Measurements from ENCODE around the gene FAM114A2.

FAM114A2 gene

GRCh38 chr5:153981905-153982605 is 56.7 kb downstream of the FAM114A2 start:
- H2BK120ac ChIP-seq (ENCODE audit: insufficient read depth, low read length, poor library complexity) = no peak overlapping the region

GRCh38 chr5:153979028-153979783 is 59.5 kb downstream of the FAM114A2 start:
- H3K4ac ChIP-seq (ENCODE audit: low read depth, low read length) = no peak overlapping the region

More at GRCh38 chr5:153981905-153982605, 56.7 kb downstream of the FAM114A2 start:
- Histone ChIP-seq H2BK12ac (ENCODE audit: low read length) (no peak overlapping the region), H3K4me3 (ENCODE audit: low read depth, low read length) (no peak overlapping the region), H3K27me3 (ENCODE audit: insufficient read depth, low read length) (no peaks in the 10 kb centered on the region), H4K12ac (ENCODE audit: low read depth, low read length) (no peak overlapping the region), H4K91ac (ENCODE audit: low read depth, low read length) (no peak overlapping the region), H3K9ac (ENCODE audit: low read length) (no peak overlapping the region), H3K23ac (ENCODE audit: low read length) (no peak overlapping the region), H3K14ac (ENCODE audit: low read length) (no peak overlapping the region), H3K36me3 (ENCODE audit: control insufficient read depth in 1 of 2, insufficient read depth in 2 of 2, low read length in 2 of 2) (no peaks in the 10 kb centered on the region), H2AK5ac (ENCODE audit: low read length) (no peak overlapping the region), H4K8ac (ENCODE audit: low read depth, low read length) (no peak overlapping the region), H3K4me1 (ENCODE audit: control insufficient read depth in 1 of 2, insufficient read depth in 2 of 2, low read length in 2 of 2) (peaks cover 0 to 3% of the 10 kb centered on the region in 2 experiments), H3K27ac (ENCODE audit: low read depth, low read length) (no peak overlapping the region), H3K4ac (ENCODE audit: low read depth, low read length) (no peak overlapping the region), H2AFZ (ENCODE audit: insufficient read depth, low read length, poor library complexity) (no peak overlapping the region), H3K18ac (ENCODE audit: low read length) (no peak overlapping the region), H2BK5ac (ENCODE audit: low read depth, low read length, poor library complexity) (no peak overlapping the region), H3K79me1 (ENCODE audit: low read length) (no peaks in the 10 kb centered on the region), H3K79me2 (ENCODE audit: control insufficient read depth, insufficient read depth, low read length, poor library complexity) (no peaks in the 10 kb centered on the region), H3K4me2 (ENCODE audit: low read length) (no peak overlapping the region), H3K9me3 (ENCODE audit: insufficient read depth, low read depth, low read length) (no peaks in the 10 kb centered on the region)
- no CpG with 5 or more reads among the region's 4 CpGs for WGBS (ENCODE audit: extremely low coverage, insufficient coverage, insufficient read length)
- DNase-seq = no peak

GRCh38 chr5:153974813-153975163 is 63.9 kb downstream of the FAM114A2 start:
- H2BK120ac ChIP-seq (ENCODE audit: insufficient read depth, low read length, poor library complexity) = no peak overlapping the region
- H3K9ac ChIP-seq (ENCODE audit: low read length) = no peak overlapping the region
- no peak overlapping the region for H3K4me2 ChIP-seq (ENCODE audit: low read length)
- H3K27me3 ChIP-seq (ENCODE audit: insufficient read depth, low read length) = no peaks in the 10 kb centered on the region
- H3K4me1 ChIP-seq (ENCODE audit: control insufficient read depth in 1 of 2, insufficient read depth in 2 of 2, low read length in 2 of 2) = peaks cover 4% of the 10 kb centered on the region in 2 experiments
- H3K9me3 ChIP-seq (ENCODE audit: insufficient read depth, low read depth, low read length) = no peaks in the 10 kb centered on the region
- H3K36me3 ChIP-seq (ENCODE audit: control insufficient read depth in 1 of 2, insufficient read depth in 2 of 2, low read length in 2 of 2) = no peaks in the 10 kb centered on the region
- H3K4ac ChIP-seq (ENCODE audit: low read depth, low read length) = no peak overlapping the region
- no peaks in the 10 kb centered on the region for H3K79me2 ChIP-seq (ENCODE audit: control insufficient read depth, insufficient read depth, low read length, poor library complexity)
- H3K79me1 ChIP-seq (ENCODE audit: low read length) = no peaks in the 10 kb centered on the region
- peak overlapping the region; percentile 2 for H3K14ac ChIP-seq (ENCODE audit: low read length)
- DNase-seq = no peak
- H3K4me3 ChIP-seq (ENCODE audit: low read depth, low read length) = no peak overlapping the region
- no peak overlapping the region for H2BK5ac ChIP-seq (ENCODE audit: low read depth, low read length, poor library complexity)
- no peak overlapping the region for H4K91ac ChIP-seq (ENCODE audit: low read depth, low read length)
- peak overlapping the region; percentile 5 for H2BK12ac ChIP-seq (ENCODE audit: low read length)
- H3K23ac ChIP-seq (ENCODE audit: low read length) = no peak overlapping the region
- H2AFZ ChIP-seq (ENCODE audit: insufficient read depth, low read length, poor library complexity) = no peak overlapping the region
- peak overlapping the region; percentile 41 for H2AK5ac ChIP-seq (ENCODE audit: low read length)
- H3K27ac ChIP-seq (ENCODE audit: low read depth, low read length) = no peak overlapping the region
- H3K18ac ChIP-seq (ENCODE audit: low read length) = no peak overlapping the region
- H4K8ac ChIP-seq (ENCODE audit: low read depth, low read length) = no peak overlapping the region
- H4K12ac ChIP-seq (ENCODE audit: low read depth, low read length) = no peak overlapping the region

More at GRCh38 chr5:153979028-153979783, 59.5 kb downstream of the FAM114A2 start:
- H2AK5ac ChIP-seq (ENCODE audit: low read length) = no peak overlapping the region
- H3K18ac ChIP-seq (ENCODE audit: low read length) = no peak overlapping the region
- H2AFZ ChIP-seq (ENCODE audit: insufficient read depth, low read length, poor library complexity) = no peak overlapping the region
- no peak overlapping the region for H3K9ac ChIP-seq (ENCODE audit: low read length)
- H3K79me1 ChIP-seq (ENCODE audit: low read length) = no peaks in the 10 kb centered on the region
- no peaks in the 10 kb centered on the region for H3K27me3 ChIP-seq (ENCODE audit: insufficient read depth, low read length)
- no peak overlapping the region for H2BK12ac ChIP-seq (ENCODE audit: low read length)
- H3K36me3 ChIP-seq (ENCODE audit: control insufficient read depth in 1 of 2, insufficient read depth in 2 of 2, low read length in 2 of 2) = no peaks in the 10 kb centered on the region
- no CpG with 5 or more reads among the region's 4 CpGs for WGBS (ENCODE audit: extremely low coverage, insufficient coverage, insufficient read length)
- H3K4me1 ChIP-seq (ENCODE audit: control insufficient read depth in 1 of 2, insufficient read depth in 2 of 2, low read length in 2 of 2) = peaks cover 4% of the 10 kb centered on the region in 2 experiments
- no peak overlapping the region for H4K12ac ChIP-seq (ENCODE audit: low read depth, low read length)
- no peak overlapping the region for H3K4me2 ChIP-seq (ENCODE audit: low read length)
- H4K8ac ChIP-seq (ENCODE audit: low read depth, low read length) = no peak overlapping the region
- no peak overlapping the region for H2BK5ac ChIP-seq (ENCODE audit: low read depth, low read length, poor library complexity)
- H4K91ac ChIP-seq (ENCODE audit: low read depth, low read length) = no peak overlapping the region
- H3K79me2 ChIP-seq (ENCODE audit: control insufficient read depth, insufficient read depth, low read length, poor library complexity) = no peaks in the 10 kb centered on the region
- no peak for DNase-seq
- no peak overlapping the region for H3K23ac ChIP-seq (ENCODE audit: low read length)
- no peaks in the 10 kb centered on the region for H3K9me3 ChIP-seq (ENCODE audit: insufficient read depth, low read depth, low read length)
- H2BK120ac ChIP-seq (ENCODE audit: insufficient read depth, low read length, poor library complexity) = no peak overlapping the region
- H3K4me3 ChIP-seq (ENCODE audit: low read depth, low read length) = no peak overlapping the region
- no peak overlapping the region for H3K14ac ChIP-seq (ENCODE audit: low read length)
- H3K27ac ChIP-seq (ENCODE audit: low read depth, low read length) = no peak overlapping the region

GRCh38 chr5:153974131-153974812 is 64.4 kb downstream of the FAM114A2 start:
- Histone ChIP-seq H4K91ac (ENCODE audit: low read depth, low read length) (no peak overlapping the region), H3K36me3 (ENCODE audit: control insufficient read depth in 1 of 2, insufficient read depth in 2 of 2, low read length in 2 of 2) (no peaks in the 10 kb centered on the region), H2AK5ac (ENCODE audit: low read length) (no peak overlapping the region), H3K4me2 (ENCODE audit: low read length) (no peak overlapping the region), H3K9me3 (ENCODE audit: insufficient read depth, low read depth, low read length) (no peaks in the 10 kb centered on the region), H3K4ac (ENCODE audit: low read depth, low read length) (no peak overlapping the region), H3K4me3 (ENCODE audit: low read depth, low read length) (no peak overlapping the region), H3K27me3 (ENCODE audit: insufficient read depth, low read length) (no peaks in the 10 kb centered on the region), H2AFZ (ENCODE audit: insufficient read depth, low read length, poor library complexity) (no peak overlapping the region), H3K79me1 (ENCODE audit: low read length) (no peaks in the 10 kb centered on the region), H2BK120ac (ENCODE audit: insufficient read depth, low read length, poor library complexity) (no peak overlapping the region), H3K23ac (ENCODE audit: low read length) (no peak overlapping the region), H4K12ac (ENCODE audit: low read depth, low read length) (no peak overlapping the region), H3K14ac (ENCODE audit: low read length) (no peak overlapping the region), H3K18ac (ENCODE audit: low read length) (no peak overlapping the region), H3K9ac (ENCODE audit: low read length) (no peak overlapping the region), H2BK12ac (ENCODE audit: low read length) (no peak overlapping the region), H4K8ac (ENCODE audit: low read depth, low read length) (no peak overlapping the region), H3K27ac (ENCODE audit: low read depth, low read length) (no peak overlapping the region), H3K79me2 (ENCODE audit: control insufficient read depth, insufficient read depth, low read length, poor library complexity) (no peaks in the 10 kb centered on the region), H3K4me1 (ENCODE audit: control insufficient read depth in 1 of 2, insufficient read depth in 2 of 2, low read length in 2 of 2) (peaks cover 4% of the 10 kb centered on the region in 2 experiments), H2BK5ac (ENCODE audit: low read depth, low read length, poor library complexity) (no peak overlapping the region)
- DNase-seq = peak in 1 of 2 donors; percentile 68
- no CpG with 5 or more reads among the region's 7 CpGs for WGBS (ENCODE audit: extremely low coverage, insufficient coverage, insufficient read length)
